GM21447 (cell line): ENCODE measurements around the gene NCK1.

Experiments used
- ATAC-seq: cut with Tn5 transposase; IDR thresholded peaks from one replicate; pipeline ENCODE4 v1.9.1; 2021; ENCODE audit not compliant: unreplicated experiment

NCK1 gene

DNA sequence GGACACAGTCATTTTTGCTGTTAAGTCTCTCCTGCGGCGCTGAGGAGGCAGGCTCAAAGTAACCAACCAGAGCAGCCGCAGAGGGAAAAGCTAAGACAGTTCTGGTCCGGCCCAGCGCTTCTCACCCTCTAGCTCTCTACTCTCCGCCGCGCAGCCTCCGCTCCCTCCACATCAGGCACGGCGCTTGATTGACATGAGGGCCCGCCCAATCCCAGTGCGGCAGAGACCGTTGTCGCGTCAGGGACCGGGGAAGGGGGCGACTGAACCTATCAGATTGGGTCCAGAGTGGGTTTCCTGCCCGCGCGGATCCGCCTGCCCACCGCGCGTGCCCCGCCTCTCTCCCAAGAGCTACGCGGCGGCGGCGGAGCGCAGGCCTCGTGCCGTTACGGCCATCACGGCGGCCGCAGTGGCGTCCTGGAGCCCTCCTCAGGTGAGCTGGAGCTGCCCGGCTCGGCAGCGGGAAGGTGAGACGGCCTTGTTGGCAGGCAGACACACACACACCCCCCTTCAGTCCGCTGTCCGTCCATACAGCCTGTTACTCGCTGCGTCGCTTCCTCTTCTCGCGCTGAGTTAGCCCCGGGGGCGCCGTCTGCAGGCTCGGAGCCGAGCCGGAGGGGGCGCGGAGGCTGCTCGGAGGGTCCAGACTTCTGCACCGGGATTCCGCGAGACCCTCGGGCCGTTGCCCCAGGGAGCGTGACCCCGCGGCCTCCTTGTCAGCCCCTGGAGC lies at the start of gene NCK1:
Gene NCK1 (plus strand): TSS at position 319 of the 727 bp plus-strand sequence. CDS start 65,794 bp downstream, outside the sequence.
- peak; percentile 96 for ATAC-seq

GRCh38 chr3:136817448-136817847 lies 44.6 kb upstream of the NCK1 start:
- ATAC-seq: no peak

GRCh38 chr3:136818191-136818768 lies 43.7 kb upstream of the NCK1 start:
- no peak for ATAC-seq

- no peak for ATAC-seq
Observed at GRCh38 chr3:136818769-136819391, 43.1 kb upstream of the NCK1 start, which contains the start of gene SLC35G2. Gene SLC35G2, plus strand, starts transcription at chr3:136819126. Its CDS starts 35,335 bp downstream, at chr3:136854461.

- ATAC-seq: no peak
Observed at GRCh38 chr3:136819392-136819730, 42.6 kb upstream of the NCK1 start.

- no peak for ATAC-seq
Observed at GRCh38 chr3:136819731-136820679, 42.0 kb upstream of the NCK1 start.

GRCh38 chr3:136831461-136831860 lies 30.5 kb upstream of the NCK1 start:
- ATAC-seq: no peak

- ATAC-seq: no peak
Observed at GRCh38 chr3:136835089-136835812, 26.8 kb upstream of the NCK1 start.

GRCh38 chr3:136835813-136836510 lies 26.0 kb upstream of the NCK1 start:
- ATAC-seq: no peak

- no peak for ATAC-seq
Observed at GRCh38 chr3:136836511-136837156, 25.4 kb upstream of the NCK1 start.

DNA sequence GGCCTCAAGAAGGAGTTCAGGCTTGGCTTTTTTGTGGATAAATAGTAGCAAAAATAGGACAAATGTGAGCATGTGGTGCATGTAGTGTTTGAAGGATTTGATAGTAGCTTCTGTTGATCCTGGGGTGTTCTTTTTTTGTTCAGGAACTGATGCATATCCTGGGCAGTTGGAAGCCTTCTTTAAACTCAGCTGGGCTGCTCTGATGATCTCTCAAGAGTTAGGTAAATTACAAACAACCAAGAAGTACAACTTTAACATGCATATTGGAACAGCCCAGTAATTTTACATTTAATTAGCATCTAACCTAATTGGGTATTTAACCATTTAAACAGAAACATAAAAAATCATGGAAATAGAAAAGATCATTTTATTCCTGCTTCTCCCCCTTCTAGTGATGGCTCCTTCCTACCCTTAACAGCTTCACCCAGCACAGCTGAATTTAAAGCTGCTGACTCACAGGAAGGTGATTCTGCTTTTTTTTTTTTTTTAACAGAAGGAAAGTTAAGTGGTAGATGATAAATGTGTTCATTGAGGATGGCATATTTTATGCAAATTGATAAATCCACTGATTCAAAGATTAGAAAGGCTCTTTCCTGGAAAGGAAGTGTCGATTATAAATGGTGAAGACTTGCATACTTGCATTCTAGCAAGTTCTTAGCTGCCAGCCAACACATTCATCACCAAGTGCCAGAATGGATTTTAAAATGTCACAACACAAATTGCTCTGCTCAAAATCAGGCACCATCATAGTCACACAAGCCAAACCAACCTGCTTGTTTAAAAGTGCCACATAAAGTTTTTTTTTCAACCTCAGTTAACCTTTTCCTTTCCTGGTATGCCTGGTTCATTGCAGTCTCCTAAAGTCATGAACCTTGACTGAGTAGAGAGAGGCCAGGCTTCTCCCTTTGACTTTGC lies 23.1 kb upstream of the NCK1 start:
- ATAC-seq: no peak

- ATAC-seq: no peak
Observed at GRCh38 chr3:136839556-136839931, 22.5 kb upstream of the NCK1 start.

DNA sequence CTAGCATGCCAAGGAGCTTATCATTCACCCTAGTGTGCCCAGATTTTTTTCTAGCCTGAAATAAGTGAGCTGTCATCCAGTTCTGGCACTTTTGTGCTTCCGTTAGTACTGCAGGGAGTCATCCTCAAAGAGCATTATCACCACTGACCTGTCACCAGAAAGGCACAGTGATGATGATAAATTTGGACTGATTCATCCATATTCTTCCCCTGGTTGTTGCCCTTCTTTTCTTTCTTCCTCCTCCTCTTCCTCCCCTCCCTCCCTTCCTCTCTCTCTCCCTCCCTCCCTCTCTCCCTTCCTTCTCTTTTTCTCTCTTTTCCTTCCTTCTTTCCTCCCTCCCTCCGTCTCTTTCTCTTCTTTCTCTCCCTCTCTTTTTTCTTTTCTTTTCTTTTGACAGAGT lies 21.8 kb upstream of the NCK1 start:
- ATAC-seq: no peak

DNA sequence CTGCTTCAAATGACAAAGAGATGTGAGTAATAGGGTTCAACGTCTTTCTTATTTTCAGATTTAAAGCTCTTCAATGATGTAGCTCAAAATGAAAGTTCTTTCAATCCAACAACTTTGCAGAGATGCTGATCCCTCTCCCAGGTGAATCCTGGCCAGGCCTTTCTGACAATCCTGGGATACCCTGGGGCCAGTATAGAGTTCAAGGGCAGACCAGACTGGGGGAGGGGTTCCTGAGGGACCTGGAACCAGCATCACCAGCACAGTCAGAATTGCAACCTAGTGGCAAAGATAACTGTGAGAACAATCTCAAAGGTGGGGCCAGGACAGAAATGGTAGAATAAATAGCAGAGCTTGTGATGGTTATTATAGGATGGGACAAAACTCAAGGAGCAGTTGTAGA lies 19.7 kb upstream of the NCK1 start:
- no peak for ATAC-seq

DNA sequence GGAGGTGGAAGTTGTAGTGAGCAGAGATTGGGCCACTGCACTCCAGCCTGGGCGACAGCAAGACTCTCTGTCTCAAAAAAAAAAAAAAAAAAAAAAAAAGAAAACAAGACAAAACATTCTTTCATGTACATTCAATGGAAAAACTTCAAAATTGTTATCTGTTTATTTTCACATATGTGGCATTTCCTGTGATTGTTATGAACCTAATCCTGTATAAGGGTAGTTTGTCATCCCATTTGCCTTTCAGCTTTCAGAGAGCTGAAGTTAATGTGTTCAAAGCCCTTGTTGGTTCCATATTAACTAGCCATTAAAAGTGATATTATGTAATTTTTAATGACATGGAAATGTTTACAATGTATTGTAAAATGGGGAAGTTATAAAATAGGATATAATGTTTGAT lies 17.3 kb upstream of the NCK1 start:
- no peak for ATAC-seq

DNA sequence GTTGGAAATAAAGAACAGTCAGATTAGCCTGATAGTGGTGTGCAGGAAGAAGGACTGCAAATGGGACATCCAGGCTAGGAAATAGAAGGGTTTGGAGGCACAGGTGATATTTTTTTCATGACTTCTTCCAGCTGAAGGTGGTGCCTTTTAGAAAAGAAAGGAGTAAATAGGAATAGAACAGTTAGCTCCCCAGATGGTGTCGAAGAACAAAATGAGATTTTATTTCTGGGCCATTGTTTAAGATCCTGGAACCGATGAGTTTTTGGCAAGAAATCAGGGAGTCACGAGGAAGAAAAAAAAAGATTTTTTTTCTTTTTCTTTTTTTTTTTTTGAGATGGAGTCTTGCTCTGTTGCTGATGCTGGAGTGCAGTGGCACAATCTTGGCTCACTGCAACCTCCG lies 9.8 kb upstream of the NCK1 start:
- ATAC-seq: no peak

GRCh38 chr3:136856665-136857064 lies 5.3 kb upstream of the NCK1 start:
- ATAC-seq: no peak

DNA sequence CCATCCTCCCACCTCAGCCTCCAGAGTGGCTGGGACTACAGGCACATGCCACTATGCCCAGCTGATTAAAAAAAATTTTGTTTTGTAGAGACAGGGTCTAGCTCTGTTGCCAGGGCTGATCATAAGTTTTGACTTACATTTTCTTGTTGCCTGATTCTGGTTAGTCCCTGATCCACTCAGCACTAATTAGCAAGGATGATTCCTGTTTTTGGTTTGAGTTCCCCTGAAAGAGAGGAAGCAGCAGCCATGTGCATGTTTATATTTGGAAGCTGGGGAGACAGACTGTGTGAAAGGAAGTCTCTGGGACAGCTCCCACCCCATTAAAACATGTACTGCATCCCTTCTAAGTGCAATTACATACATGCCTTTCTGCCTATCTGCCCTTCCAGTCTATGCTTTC lies 3.6 kb upstream of the NCK1 start:
- no peak for ATAC-seq

DNA sequence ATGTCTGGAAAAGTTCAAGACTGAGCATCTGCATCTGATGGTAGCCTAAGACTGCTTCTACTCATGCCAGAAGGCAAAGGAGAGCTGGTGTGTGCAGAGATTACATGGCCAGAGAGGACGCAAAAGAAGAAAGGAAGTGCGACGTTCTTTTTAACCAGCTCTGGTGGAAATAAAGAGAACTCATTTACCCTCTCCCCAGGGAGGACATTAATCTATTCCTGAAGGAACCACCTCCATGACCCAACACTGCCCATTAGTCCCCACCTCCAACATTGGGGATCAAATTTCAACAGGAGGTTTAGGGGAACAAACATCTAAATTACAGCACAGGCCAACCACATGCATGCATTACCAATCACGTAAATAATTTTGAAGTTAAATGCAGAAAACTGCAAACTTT lies 1.5 kb upstream of the NCK1 start:
- no peak for ATAC-seq
